Kidney epithelial cell (primary cell): ENCODE measurements around the gene SPATA21. TPM values are rescaled to one million over a fixed set of nuclear protein-coding genes. Genes with fewer than 3 reads are reported as not detected.

Experiments used
- DNase-seq: peaks from one replicate; pipeline ENCODE4 v3.0.0-alpha.2; 2010; ENCODE audit warnings: low read depth
- H3K27me3 ChIP-seq: 2 replicates; pipeline ENCODE4 v1.6.0; 2011; ENCODE audit warnings: low read length; ENCODE audit not compliant: control insufficient read depth, insufficient read depth
- H3K36me3 ChIP-seq: 2 replicates; pipeline ENCODE4 v1.5.1; 2011; ENCODE audit warnings: low read length; ENCODE audit not compliant: control insufficient read depth, insufficient read depth
- H3K4me3 ChIP-seq: 2 replicates; pipeline ENCODE4 v1.5.1; 2011; ENCODE audit warnings: low read depth, mild to moderate bottlenecking, control low read depth, low read length
- total RNA-seq: library from RNA; depleted of rRNA; stranded (reverse); fragments of >200 nt; gene quantifications from 2 replicates; pipeline ENCODE4 v1.2.3, GENCODE V29; 2015
- TF ChIP-seq, protein P1 (sequence below): IDR thresholded peaks from 2 replicates; pipeline ENCODE4 v1.5.1; 2011; ENCODE audit warnings: mild to moderate bottlenecking, moderate library complexity, low read length, control low read depth, inconsistent platforms; ENCODE audit not compliant: insufficient read depth, poor library complexity, severe bottlenecking

The SPATA21 gene
- total RNA-seq, 1 donor from 2014 or later = not detected

GRCh38 chr1:16352842-16353535 is 84.2 kb downstream of the SPATA21 start:
- no peak for DNase-seq
- TF ChIP-seq, protein P1, sequence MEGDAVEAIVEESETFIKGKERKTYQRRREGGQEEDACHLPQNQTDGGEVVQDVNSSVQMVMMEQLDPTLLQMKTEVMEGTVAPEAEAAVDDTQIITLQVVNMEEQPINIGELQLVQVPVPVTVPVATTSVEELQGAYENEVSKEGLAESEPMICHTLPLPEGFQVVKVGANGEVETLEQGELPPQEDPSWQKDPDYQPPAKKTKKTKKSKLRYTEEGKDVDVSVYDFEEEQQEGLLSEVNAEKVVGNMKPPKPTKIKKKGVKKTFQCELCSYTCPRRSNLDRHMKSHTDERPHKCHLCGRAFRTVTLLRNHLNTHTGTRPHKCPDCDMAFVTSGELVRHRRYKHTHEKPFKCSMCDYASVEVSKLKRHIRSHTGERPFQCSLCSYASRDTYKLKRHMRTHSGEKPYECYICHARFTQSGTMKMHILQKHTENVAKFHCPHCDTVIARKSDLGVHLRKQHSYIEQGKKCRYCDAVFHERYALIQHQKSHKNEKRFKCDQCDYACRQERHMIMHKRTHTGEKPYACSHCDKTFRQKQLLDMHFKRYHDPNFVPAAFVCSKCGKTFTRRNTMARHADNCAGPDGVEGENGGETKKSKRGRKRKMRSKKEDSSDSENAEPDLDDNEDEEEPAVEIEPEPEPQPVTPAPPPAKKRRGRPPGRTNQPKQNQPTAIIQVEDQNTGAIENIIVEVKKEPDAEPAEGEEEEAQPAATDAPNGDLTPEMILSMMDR = no peak
- H3K36me3 ChIP-seq = no peaks in the 10 kb centered on the region
- peak overlapping the region; percentile 33 for H3K4me3 ChIP-seq
- no peaks in the 10 kb centered on the region for H3K27me3 ChIP-seq

DNA sequence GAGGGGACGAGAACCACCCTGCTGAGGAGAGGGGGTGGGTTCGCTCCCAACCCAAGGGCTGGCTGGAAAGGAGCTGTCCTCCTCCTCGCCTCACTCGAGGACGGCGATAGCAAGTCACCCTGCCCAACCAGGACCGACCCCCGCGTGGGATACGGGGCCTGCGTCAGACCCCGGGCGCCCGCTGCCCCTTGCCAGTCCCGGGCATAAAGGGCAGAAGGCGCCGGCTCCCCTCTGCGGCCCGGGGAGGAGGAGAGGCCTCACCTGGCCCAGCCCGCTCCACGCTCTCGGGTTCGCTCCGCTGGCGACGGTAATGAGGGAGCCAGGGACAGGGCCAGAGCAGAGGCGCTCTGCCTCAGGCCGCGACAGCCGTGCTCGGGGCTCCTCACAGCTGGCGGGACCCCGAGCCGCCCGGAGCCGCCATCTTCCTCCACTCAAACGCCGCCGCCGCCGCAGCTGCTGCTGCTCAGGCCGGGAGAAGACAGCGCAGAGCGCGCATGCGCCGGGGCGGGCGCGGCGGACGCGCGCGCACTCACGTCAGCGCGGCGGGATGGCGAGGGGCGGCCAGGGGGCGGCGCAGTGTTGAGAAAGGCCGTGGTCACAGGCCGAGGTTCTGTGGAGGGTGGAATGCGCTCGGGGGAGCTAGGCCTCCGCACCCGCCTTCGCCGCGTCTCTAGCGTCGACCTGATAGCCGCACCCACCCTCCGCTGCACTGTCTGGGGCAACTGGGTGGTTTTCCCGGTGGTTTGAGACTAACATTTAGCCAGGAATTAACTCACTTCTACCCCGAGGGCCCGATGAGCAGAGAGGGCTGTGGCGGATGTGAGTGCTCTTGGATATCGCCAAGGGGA is 85.0 kb downstream of the SPATA21 start, which contains the start of gene FBXO42:
Gene FBXO42 (minus strand): TSS at position 487 of the 848 bp plus-strand sequence. CDS start 37,062 bp downstream, outside the sequence.
- DNase-seq = peak; percentile 59
- H3K36me3 ChIP-seq = no peaks in the 10 kb centered on the region
- TF ChIP-seq, protein P1 = peak; percentile 38
- H3K4me3 ChIP-seq = peak within 1 kb of the TSS; percentile 99
- H3K27me3 ChIP-seq = no peaks in the 10 kb centered on the region

- peak overlapping the region; percentile 99 for H3K4me3 ChIP-seq
- H3K36me3 ChIP-seq = no peaks in the 10 kb centered on the region
- DNase-seq = no peak
- no peaks in the 10 kb centered on the region for H3K27me3 ChIP-seq
- TF ChIP-seq, protein P1 = no peak
These were observed 85.7 kb downstream of the SPATA21 start for GRCh38 chr1:16351456-16351993.

DNA sequence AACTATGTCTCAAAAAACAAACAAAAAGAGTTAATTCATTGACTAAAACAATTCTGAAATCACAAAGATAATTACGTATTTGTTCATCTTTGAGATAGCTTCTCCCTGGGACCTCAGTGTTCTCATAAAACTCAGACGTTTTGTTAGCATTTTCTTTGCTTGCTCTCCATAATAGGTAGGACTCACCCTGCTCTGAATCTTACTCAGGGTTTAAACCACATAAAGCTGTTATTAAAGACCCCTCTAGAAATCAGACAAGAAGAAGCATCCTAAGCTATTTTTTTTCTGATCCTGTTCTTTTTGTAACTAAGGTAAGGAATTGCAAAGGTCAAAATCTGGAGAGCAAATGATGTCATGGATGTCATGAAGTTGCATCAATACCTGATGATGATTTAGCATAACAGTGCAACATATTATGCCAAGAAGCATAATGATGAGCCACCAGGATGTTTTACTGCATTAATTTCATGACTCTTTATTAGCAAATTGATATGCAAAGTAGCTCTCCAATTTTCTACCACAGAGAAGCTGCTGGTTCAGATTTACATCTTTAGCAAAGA is 87.3 kb downstream of the SPATA21 start:
- Histone ChIP-seq H3K27me3 (no peaks in the 10 kb centered on the region), H3K4me3 (no peak overlapping the region), H3K36me3 (no peaks in the 10 kb centered on the region)
- TF ChIP-seq, protein P1 = no peak
- no peak for DNase-seq

Other genes with a start within 250 kb of the SPATA21 start
- gene ARHGEF19, start 224.8 kb downstream of the SPATA21 start, total RNA-seq = 2.7 and 5.6 TPM in 2 replicates
- 3.5 and 7.6 TPM in 2 replicates for gene CPLANE2, start 200.2 kb downstream of the SPATA21 start, total RNA-seq
- 11.9 and 18.9 TPM in 2 replicates for gene FBXO42, start 84.9 kb downstream of the SPATA21 start, total RNA-seq
- 96.0 and 108 TPM in 2 replicates for gene SZRD1, start 70.2 kb downstream of the SPATA21 start, total RNA-seq
- gene NECAP2, start 3.3 kb upstream of the SPATA21 start, total RNA-seq = 135 and 145 TPM in 2 replicates
- gene RNU1-1, start 76.9 kb upstream of the SPATA21 start, total RNA-seq = under 0.01 TPM in 2 replicates
- gene NBPF1, start 176.1 kb upstream of the SPATA21 start, total RNA-seq = 50.3 and 50.6 TPM in 2 replicates
- gene RNU1-3, start 229.5 kb upstream of the SPATA21 start, total RNA-seq = under 0.01 TPM in 2 replicates